ENCODE measurements around the gene ZNF438. TPM values are rescaled to one million over a fixed set of nuclear protein-coding genes. Genes with fewer than 3 reads are reported as not detected.
"Not testable (repeated sequence)": the region's sequence is repeated elsewhere in the genome, so short reads cannot be mapped to it uniquely, and the experiment has no call there.

Gene ZNF438
- total RNA-seq, 2 donors from 2014 or later: 2.6 to 2.9 TPM

DNA sequence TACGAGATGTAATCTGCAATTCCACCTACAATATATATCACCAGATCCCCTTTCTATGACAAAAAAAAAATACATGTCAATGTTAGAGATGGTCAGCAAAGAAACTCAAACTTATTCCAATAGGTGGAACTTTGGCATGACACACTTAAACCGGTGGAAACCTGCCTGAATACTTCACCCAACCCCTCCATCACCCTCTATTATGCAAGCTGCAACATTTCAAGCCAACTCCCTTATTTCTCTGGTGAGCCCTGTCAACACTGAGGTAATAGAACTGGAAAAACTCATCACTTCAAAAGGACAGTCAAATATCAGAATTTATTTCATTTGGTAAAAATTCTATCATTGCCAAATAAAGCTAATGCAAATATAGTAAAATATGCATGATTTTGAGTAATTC is 3.6 kb downstream of the ZNF438 start:
- ATAC-seq (no peak), DNase-seq (no peak)
- no peak overlapping the region for H3K4me3 ChIP-seq
- H3K9me3 ChIP-seq: no peaks in the 10 kb centered on the region
- H3K27me3 ChIP-seq: no peaks in the 10 kb centered on the region
- TF ChIP-seq, protein P1, sequence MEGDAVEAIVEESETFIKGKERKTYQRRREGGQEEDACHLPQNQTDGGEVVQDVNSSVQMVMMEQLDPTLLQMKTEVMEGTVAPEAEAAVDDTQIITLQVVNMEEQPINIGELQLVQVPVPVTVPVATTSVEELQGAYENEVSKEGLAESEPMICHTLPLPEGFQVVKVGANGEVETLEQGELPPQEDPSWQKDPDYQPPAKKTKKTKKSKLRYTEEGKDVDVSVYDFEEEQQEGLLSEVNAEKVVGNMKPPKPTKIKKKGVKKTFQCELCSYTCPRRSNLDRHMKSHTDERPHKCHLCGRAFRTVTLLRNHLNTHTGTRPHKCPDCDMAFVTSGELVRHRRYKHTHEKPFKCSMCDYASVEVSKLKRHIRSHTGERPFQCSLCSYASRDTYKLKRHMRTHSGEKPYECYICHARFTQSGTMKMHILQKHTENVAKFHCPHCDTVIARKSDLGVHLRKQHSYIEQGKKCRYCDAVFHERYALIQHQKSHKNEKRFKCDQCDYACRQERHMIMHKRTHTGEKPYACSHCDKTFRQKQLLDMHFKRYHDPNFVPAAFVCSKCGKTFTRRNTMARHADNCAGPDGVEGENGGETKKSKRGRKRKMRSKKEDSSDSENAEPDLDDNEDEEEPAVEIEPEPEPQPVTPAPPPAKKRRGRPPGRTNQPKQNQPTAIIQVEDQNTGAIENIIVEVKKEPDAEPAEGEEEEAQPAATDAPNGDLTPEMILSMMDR (IDR thresholded peaks at IDR 0.05): no peak
- no peak for TF ChIP-seq POLR2A (IDR thresholded peaks at IDR 0.05)
- whole genome bisulfite sequencing, 2 donors: 70 to 75% methylated on average over 2 of the region's 2 CpGs
- intact Hi-C loops (cut with DNase I): no loop called here
- peaks cover 11% of the 10 kb centered on the region for H3K4me1 ChIP-seq
- H3K36me3 ChIP-seq (replicated peaks in 1 of 2; ENCODE audit: insufficient read depth in 1 of 2, low read depth in 2 of 2): no peaks in the 10 kb centered on the region
- H3K27ac ChIP-seq: no peak overlapping the region

DNA sequence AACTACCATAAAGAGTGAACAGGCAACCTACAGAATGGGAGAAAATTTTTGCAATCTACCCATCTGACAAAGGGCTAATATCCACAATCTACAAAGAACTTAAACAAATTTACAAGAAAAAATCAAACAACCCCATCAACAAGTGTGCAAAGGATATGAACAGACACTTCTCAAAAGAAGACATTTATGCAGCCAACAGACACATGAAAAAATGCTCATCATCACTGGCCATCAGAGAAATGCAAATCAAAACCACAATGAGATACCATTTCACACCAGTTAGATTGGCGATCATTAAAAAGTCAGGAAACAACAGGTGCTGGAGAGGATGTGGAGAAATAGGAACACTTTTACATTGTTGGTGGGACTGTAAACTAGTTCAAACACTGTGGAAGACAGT is 5.4 kb downstream of the ZNF438 start:
- DNase-seq; ATAC-seq; H3K4me3 ChIP-seq; H3K9me3 ChIP-seq; H3K27me3 ChIP-seq; intact Hi-C loops (cut with DNase I); H3K36me3 ChIP-seq (replicated peaks in 1 of 2; ENCODE audit: insufficient read depth in 1 of 2, low read depth in 2 of 2); H3K27ac ChIP-seq: not testable (repeated sequence)
- peaks cover 11% of the 10 kb centered on the region for H3K4me1 ChIP-seq
- 100% methylated on average over 1 of the region's 1 CpG for WGBS, 2 donors

DNA sequence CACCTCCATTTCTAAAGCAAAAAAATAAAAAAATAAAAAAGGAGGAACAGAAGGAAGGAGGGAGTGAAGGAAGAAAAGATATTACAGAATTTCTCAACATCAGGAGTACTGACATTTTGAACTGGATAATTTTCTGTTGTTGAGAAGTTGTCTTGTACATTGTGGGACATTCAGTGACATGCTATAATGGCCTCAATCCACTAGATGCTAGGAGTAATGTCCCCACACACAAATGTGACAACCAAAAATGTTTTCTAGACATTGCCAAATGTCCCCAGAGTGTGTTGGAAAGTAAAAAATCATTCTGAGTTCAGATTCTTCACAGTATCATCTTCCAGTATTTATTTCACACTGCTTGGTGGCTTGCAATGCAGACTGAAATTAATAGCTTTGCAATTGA is 6.5 kb downstream of the ZNF438 start:
- no peak overlapping the region for H3K4me3 ChIP-seq
- intact Hi-C loops (cut with DNase I): no loop called here
- peaks cover 5% of the 10 kb centered on the region for H3K4me1 ChIP-seq
- ATAC-seq (no peak), DNase-seq (no peak)
- H3K27me3 ChIP-seq: no peaks in the 10 kb centered on the region
- H3K27ac ChIP-seq: no peak overlapping the region
- no peaks in the 10 kb centered on the region for H3K9me3 ChIP-seq
- no peaks in the 10 kb centered on the region for H3K36me3 ChIP-seq (replicated peaks in 1 of 2; ENCODE audit: insufficient read depth in 1 of 2, low read depth in 2 of 2)
- TF ChIP-seq, protein P1 (IDR thresholded peaks at IDR 0.05): no peak
- TF ChIP-seq POLR2A (IDR thresholded peaks at IDR 0.05): no peak

DNA sequence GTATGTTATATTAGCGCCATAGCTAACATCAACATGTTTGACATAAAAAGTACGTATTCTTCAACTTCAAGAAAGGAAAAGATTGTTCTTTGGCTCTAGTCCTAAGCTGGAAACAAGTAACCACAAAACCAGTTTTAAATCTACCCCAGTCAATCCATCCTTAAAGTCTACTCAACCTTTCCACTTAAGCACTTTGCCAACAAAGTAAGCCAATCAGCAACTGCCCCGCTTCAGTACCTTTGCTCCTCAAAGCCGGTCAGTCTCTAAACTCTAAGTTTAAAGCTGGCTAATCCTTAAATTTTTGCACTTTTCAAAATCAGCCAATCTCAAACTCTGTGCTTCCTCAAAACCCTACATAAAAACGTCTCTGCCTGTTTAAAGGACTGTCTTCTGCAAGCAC is 8.1 kb downstream of the ZNF438 start:
- WGBS, 2 donors: 86 to 92% methylated on average over 5 of the region's 5 CpGs
- DNase-seq: no peak

DNA sequence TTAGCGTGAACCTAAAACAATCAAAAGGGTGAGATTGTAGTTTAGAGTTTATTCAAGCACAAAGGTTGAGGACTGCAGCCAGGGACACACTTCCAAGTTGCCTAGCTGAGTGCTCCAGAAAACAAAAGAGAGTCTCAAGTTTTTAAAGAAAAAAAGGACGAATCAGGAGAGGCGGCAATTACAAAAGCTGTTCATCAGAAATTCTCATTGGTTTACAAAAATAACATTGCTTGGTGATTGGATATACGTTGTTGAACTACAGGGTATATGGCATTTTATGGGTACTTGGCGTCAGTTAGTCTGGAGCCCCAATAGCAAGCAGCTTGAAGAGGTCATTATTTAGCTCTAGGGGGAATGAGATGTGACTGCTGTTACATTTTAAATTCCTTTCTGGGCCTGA is 11.5 kb downstream of the ZNF438 start:
- Histone ChIP-seq H3K9me3 (no peaks in the 10 kb centered on the region), H3K4me3 (no peak overlapping the region), H3K27me3 (no peaks in the 10 kb centered on the region), H3K36me3 (replicated peaks in 1 of 2; ENCODE audit: insufficient read depth in 1 of 2, low read depth in 2 of 2) (no peaks in the 10 kb centered on the region), H3K4me1 (peaks cover 27% of the 10 kb centered on the region), H3K27ac (no peak overlapping the region)
- no peak for ATAC-seq
- TF ChIP-seq POLR2A (IDR thresholded peaks at IDR 0.05): no peak
- TF ChIP-seq, protein P1 (IDR thresholded peaks at IDR 0.05): no peak
- no peak for DNase-seq
- intact Hi-C loops (cut with DNase I): no loop called here
- 63 to 65% methylated on average over 5 of the region's 5 CpGs for WGBS, 2 donors

More for the DNA sequence above, 8.1 kb downstream of the ZNF438 start:
- no peak overlapping the region for H3K4me3 ChIP-seq
- H3K36me3 ChIP-seq (replicated peaks in 1 of 2; ENCODE audit: insufficient read depth in 1 of 2, low read depth in 2 of 2): no peaks in the 10 kb centered on the region
- H3K9me3 ChIP-seq: no peaks in the 10 kb centered on the region
- no peak for ATAC-seq
- no peaks in the 10 kb centered on the region for H3K27me3 ChIP-seq
- TF ChIP-seq, protein P1 (IDR thresholded peaks at IDR 0.05): no peak
- TF ChIP-seq POLR2A (IDR thresholded peaks at IDR 0.05): no peak
- no peak overlapping the region for H3K27ac ChIP-seq
- peaks cover 16% of the 10 kb centered on the region for H3K4me1 ChIP-seq
- intact Hi-C loops (cut with DNase I): no loop called here
